ENCODE data around the gene PPP4C. TPM values are rescaled to one million over a fixed set of nuclear protein-coding genes. Genes with fewer than 3 reads are reported as not detected.
"Not testable (repeated sequence)": the region's sequence is repeated elsewhere in the genome, so short reads cannot be mapped to it uniquely, and the experiment has no call there.

Gene PPP4C
- total RNA-seq, 4 donors from 2014 or later: 41.2 to 58.5 (median 48.6) TPM

DNA sequence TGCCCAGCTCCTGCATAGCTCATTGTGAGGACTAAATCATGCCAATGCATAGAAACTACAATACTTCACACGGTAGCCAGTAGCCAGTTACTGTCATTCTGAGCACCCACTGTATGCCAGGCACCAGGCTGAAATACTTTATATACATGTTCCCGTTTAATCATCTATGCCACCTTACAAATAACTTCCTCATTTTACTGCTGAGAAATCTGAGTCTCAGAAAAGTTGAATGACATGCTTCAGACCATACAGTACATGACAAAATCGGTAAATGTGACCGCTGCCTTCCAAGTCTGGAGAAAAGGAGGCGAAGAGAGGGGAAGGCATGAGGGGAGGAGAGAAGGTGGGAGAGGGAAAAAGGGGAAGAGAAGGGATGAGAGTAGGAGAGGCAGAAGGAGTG is 35.6 kb upstream of the PPP4C start:
- H3K36me3 ChIP-seq: no peaks in the 10 kb centered on the region
- TF ChIP-seq CTCF (IDR thresholded peaks at IDR 0.05) (no peak), POLR2A (IDR thresholded peaks at IDR 0.05) (no peak), EP300 (IDR thresholded peaks at IDR 0.05) (no peak), POLR2AphosphoS5 (IDR thresholded peaks at IDR 0.05) (no peak)
- no peak overlapping the region for H3K4me3 ChIP-seq
- H3K4me1 ChIP-seq: no peaks in the 10 kb centered on the region
- peaks cover 59% of the 10 kb centered on the region for H3K27me3 ChIP-seq
- H3K27ac ChIP-seq: no peak overlapping the region
- no peaks in the 10 kb centered on the region for H3K9me3 ChIP-seq
- WGBS, 2 donors (ENCODE audit: low coverage in 1 of 2): 46 to 62% methylated on average over 5 of the region's 5 CpGs
- no peak for ATAC-seq

DNA sequence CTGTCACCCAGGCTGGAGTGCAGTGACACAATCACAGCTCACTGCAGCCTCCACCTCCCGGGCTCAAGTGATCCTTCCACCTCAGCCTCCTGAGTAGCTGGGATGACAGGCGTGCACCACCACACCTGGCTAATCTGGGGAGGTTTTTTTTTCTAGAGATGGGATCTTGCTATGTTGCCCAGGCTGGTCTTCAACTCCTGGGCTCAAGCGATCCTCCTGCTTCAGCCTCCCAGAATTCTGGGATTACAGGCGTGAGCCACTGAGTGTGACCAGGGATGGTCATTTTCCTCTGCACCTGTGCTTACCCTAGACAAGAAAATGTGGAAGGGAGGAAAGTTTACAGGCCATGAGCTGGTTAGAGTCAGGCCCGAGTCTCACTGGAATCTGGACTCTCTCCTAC is 35.1 kb upstream of the PPP4C start:
- WGBS, 2 donors (ENCODE audit: low coverage in 1 of 2): 83 to 90% methylated on average over 1 to 5 of the region's 5 CpGs
- H3K27ac ChIP-seq, H3K36me3 ChIP-seq, H3K9me3 ChIP-seq, H3K4me1 ChIP-seq, H3K4me3 ChIP-seq, ATAC-seq: not testable (repeated sequence)
- H3K27me3 ChIP-seq: peaks cover 54% of the 10 kb centered on the region

DNA sequence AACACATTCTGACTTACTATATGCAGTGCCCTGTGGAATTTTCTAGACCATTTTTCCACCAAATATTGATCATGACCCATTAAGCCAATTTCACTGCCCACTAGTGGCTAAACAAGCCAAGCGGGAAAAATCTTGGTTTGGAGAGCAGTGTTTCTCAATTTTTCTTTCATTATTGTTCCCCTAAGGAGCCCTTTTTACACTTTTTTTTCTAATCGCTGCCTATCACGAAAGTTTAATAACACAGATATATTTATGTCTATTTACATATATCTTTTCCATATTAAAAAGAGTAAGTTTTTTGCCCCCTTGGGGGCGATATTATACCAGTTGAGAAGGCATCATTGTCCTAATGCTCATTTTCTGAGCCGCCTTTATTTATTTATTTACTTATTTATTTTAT is 34.0 kb upstream of the PPP4C start:
- ATAC-seq: no peak
- no peak overlapping the region for H3K4me3 ChIP-seq
- TF ChIP-seq EP300 (IDR thresholded peaks at IDR 0.05): no peak
- TF ChIP-seq POLR2AphosphoS5 (IDR thresholded peaks at IDR 0.05): no peak
- no peak for TF ChIP-seq POLR2A (IDR thresholded peaks at IDR 0.05)
- TF ChIP-seq CTCF (IDR thresholded peaks at IDR 0.05): peak in 3 of 4 experiments; percentile 24 to 53 (median 34)
- H3K27ac ChIP-seq: no peak overlapping the region
- no peaks in the 10 kb centered on the region for H3K4me1 ChIP-seq
- H3K9me3 ChIP-seq: no peaks in the 10 kb centered on the region
- 9 to 17% methylated on average over 5 of the region's 5 CpGs for WGBS, 2 donors (ENCODE audit: low coverage in 1 of 2)
- peaks cover 48% of the 10 kb centered on the region for H3K27me3 ChIP-seq
- no peaks in the 10 kb centered on the region for H3K36me3 ChIP-seq

GRCh38 chr16:30046178-30046577 is 29.6 kb upstream of the PPP4C start:
- no peak overlapping the region for H3K4me3 ChIP-seq
- WGBS, 2 donors (ENCODE audit: low coverage in 1 of 2): 51 to 69% methylated on average over 3 to 8 of the region's 8 CpGs
- no peak for ATAC-seq
- H3K4me1 ChIP-seq: no peaks in the 10 kb centered on the region
- no peak for TF ChIP-seq EP300 (IDR thresholded peaks at IDR 0.05)
- no peak for TF ChIP-seq POLR2AphosphoS5 (IDR thresholded peaks at IDR 0.05)
- TF ChIP-seq POLR2A (IDR thresholded peaks at IDR 0.05): no peak
- no peak for TF ChIP-seq CTCF (IDR thresholded peaks at IDR 0.05)
- H3K27me3 ChIP-seq: peaks cover 30% of the 10 kb centered on the region
- H3K27ac ChIP-seq: no peak overlapping the region
- H3K9me3 ChIP-seq: no peaks in the 10 kb centered on the region
- H3K36me3 ChIP-seq: no peaks in the 10 kb centered on the region

- Histone ChIP-seq H3K9me3 (no peaks in the 10 kb centered on the region), H3K4me1 (no peaks in the 10 kb centered on the region), H3K36me3 (no peaks in the 10 kb centered on the region), H3K4me3 (no peak overlapping the region), H3K27me3 (peaks cover 30% of the 10 kb centered on the region), H3K27ac (no peak overlapping the region)
- WGBS, 2 donors (ENCODE audit: low coverage in 1 of 2): 50 to 80% methylated on average over 1 of the region's 1 CpG
- no peak for TF ChIP-seq POLR2A (IDR thresholded peaks at IDR 0.05)
- TF ChIP-seq POLR2AphosphoS5 (IDR thresholded peaks at IDR 0.05): no peak
- TF ChIP-seq CTCF (IDR thresholded peaks at IDR 0.05): no peak
- ATAC-seq: no peak
Measured at GRCh38 chr16:30046588-30046987, 29.2 kb upstream of the PPP4C start.

Measured in gastroesophageal sphincter (tissue), 4 donors.